Mononuclear cell (primary cell): ENCODE measurements around the gene PSMA5. TPM values are rescaled to one million over a fixed set of nuclear protein-coding genes. Genes with fewer than 3 reads are reported as not detected.
"Not testable (repeated sequence)": the region's sequence is repeated elsewhere in the genome, so short reads cannot be mapped to it uniquely, and the experiment has no call there.

Experiments
- H3K27me3 ChIP-seq: 2 replicates; pipeline ENCODE4 v1.6.0; 2011; ENCODE audit warnings: low read length, control low read depth; ENCODE audit not compliant: insufficient read depth
- H3K4me1 ChIP-seq: 2 replicates; pipeline ENCODE4 v1.5.1; 2011; ENCODE audit warnings: mild to moderate bottlenecking, low read length, control low read depth; ENCODE audit not compliant: insufficient read depth
- H3K4me3 ChIP-seq: 2 replicates; pipeline ENCODE4 v1.5.1; 2011; ENCODE audit warnings: mild to moderate bottlenecking, low read length, moderate library complexity
- H3K9me3 ChIP-seq: 2 replicates; pipeline ENCODE4 v1.5.1; 2011; ENCODE audit warnings: low read depth, mild to moderate bottlenecking, control low read depth, low read length
- total RNA-seq: library from RNA; depleted of rRNA; stranded (reverse); fragments of >200 nt; gene quantifications from one replicate; pipeline ENCODE4 v1.2.3, GENCODE V29; 2012

The PSMA5 gene
- total RNA-seq, 1 donor = 30.7 TPM

DNA sequence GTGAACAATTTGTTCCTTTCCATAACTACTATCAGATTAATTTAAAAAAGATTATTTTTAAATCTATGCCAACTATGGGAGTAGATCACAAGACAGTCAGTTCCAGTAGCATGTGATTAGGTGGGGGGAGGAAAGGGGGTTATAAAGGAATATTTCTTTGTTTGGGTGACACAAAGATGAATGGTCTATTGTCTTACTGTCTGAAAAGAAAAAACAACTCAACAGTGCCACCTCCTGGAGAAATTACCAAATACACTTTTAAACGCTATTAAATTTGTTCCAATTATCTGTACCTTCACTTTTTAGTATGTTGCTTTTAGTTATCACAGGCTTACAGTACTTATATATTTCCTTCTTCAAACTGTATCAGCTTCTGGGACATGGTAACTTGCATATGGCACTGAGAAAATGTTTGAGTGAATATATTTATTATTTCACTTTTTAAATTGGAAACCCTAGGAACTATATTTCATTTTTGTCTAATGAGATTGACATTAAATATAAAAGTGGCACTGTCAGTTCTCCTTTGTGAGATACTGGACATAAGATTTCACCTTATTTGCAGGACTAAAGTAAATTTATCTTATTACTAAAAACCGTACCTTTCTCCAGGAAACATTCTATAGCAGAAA, 26.8 kb downstream of the PSMA5 start:
- Histone ChIP-seq H3K9me3 (no peaks in the 10 kb centered on the region), H3K27me3 (peaks cover 28% of the 10 kb centered on the region), H3K4me3 (no peak overlapping the region), H3K4me1 (peaks cover 36% of the 10 kb centered on the region)

DNA sequence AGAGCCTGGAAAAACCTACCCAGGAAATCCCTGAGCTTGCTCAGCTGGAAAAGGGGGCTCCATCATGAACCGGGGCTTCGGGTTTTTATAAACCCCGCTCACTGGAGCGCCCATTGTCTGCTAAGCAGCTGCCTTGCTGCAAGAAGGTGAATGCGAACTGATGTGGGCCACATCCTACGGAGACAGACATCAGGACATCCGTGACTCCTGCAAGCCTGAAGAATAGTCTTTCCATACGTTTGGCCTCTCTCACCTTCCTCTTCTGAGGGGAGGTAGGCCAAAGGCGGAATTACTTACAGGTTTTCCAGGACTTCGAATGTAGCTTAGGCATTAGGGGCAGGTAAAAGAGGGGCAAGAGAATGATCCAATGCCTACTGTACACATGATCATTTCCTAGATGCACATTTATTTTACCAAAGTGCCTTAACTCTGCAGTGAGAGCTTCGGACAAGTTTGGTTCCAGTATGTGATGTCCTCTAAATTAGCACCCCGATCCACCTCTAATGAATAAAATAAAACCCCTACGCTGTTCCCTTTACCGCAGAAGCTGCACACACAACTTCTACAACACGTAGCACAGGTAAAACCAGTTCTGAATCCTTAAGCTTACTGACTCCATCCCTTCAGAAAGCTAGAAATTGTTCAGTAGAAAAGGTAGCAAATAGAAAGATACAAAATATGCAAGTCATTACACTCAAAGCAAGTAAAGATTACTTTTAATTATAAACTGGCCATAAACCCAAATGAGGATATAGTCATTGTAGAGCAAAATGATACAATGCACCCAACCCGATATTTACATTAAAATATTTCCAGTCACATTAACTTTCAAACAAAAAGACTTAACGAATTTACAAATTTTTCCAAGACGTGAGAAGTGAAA, 27.7 kb downstream of the PSMA5 start:
- peaks cover 42% of the 10 kb centered on the region for H3K4me1 ChIP-seq
- peak overlapping the region; percentile 42 for H3K4me3 ChIP-seq
- no peaks in the 10 kb centered on the region for H3K9me3 ChIP-seq
- H3K27me3 ChIP-seq = peaks cover 30% of the 10 kb centered on the region

DNA sequence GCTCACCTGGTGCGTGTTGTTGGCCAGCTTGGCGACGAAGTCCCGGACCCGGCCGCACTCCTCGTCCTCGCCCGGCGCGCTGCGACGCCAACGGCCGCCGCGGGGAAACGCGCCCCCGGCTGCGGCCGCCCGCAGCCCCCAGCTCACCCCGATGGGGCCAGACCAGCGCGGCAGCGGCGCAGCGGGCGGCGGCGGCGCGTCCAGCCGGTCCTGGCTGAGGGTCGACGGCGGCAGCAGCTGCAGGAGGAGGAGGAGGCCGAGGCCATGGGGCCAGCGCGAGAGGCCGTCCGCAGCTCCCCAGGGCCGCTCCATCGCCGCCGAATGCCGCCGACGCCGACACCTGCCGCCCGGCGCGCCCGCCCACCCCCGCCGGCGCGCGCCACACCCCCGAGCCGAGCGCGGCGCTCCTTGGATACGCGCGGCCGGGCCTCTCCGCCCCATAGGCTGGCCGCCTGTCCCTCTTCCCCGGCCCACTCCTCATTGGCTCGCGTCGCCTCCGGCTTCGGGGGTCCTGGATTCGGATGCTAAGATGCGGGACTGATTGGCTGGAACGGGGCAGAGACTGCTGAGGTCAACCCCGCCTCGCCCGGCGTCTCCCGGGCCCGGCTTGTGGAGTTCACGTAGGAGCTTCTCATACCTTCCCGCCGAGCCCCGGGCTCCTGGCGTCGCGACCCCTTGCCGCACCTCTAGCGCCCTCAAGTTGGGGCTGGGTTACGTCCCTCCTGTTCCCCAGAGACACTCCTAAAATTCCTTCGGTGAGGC, 28.5 kb downstream of the PSMA5 start, which contains the start of gene SORT1:
TSS of gene SORT1 (minus strand) at position 338 of the 762 bp plus-strand sequence. CDS start at position 312, 26 bp downstream.
- Histone ChIP-seq H3K4me3 (peak within 1 kb of the TSS; percentile 42), H3K4me1 (peaks cover 48% of the 10 kb centered on the region), H3K27me3 (peaks cover 30% of the 10 kb centered on the region), H3K9me3 (no peaks in the 10 kb centered on the region)

DNA sequence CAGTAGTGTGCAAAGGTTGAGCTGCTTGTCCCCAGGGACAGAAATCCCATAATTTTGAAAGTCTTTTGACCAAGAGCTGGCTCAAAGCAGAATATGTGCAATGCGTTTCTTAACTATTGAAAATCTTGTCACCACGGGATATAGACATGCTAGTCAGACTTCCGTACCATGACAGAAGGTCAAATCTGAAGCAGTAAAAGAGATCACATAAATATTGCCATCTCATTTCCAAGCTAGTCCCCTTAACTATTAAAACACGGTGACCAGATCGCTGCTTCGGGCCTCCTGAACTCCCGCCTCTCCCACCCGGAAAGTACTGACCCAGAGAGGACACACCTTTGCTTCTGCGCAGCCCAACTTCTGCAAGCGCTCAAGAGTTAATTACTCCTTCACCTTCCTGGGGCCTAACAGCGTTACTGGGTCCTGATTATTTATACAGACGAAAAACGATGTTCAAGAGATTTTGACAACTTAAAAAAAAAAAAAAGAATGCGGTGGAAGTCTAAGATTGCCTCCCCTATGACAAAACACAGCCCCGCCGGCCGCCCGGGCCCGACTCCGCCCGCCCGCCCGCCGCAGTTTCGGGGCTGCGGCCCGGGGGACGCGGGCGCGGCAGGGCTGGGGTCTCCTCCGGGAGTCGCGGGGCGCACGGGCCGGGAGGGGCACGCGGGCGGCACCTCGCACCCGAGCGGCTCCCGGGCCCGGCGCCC, 29.2 kb downstream of the PSMA5 start:
- H3K9me3 ChIP-seq = no peaks in the 10 kb centered on the region
- H3K27me3 ChIP-seq = peaks cover 30% of the 10 kb centered on the region
- H3K4me3 ChIP-seq = peak overlapping the region; percentile 42
- H3K4me1 ChIP-seq = peaks cover 55% of the 10 kb centered on the region

DNA sequence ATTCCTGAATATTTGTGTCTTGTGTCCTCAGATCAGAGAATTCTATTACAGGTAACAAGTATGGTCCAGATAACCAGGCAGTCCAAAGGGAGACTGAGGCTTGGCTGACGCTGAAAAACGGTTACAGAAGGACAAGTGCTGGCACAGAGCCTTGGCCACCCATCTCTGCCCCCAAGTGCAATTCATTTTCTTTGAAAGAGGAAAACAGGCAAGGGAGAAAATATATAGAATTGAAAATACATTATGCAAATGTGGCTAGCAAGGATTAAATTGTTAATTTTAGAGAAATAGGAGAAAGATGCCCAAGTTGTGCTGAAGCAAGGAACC, 29.8 kb downstream of the PSMA5 start:
- peak overlapping the region; percentile 42 for H3K4me3 ChIP-seq
- H3K9me3 ChIP-seq = no peaks in the 10 kb centered on the region
- H3K4me1 ChIP-seq = peaks cover 59% of the 10 kb centered on the region
- H3K27me3 ChIP-seq = peaks cover 30% of the 10 kb centered on the region

DNA sequence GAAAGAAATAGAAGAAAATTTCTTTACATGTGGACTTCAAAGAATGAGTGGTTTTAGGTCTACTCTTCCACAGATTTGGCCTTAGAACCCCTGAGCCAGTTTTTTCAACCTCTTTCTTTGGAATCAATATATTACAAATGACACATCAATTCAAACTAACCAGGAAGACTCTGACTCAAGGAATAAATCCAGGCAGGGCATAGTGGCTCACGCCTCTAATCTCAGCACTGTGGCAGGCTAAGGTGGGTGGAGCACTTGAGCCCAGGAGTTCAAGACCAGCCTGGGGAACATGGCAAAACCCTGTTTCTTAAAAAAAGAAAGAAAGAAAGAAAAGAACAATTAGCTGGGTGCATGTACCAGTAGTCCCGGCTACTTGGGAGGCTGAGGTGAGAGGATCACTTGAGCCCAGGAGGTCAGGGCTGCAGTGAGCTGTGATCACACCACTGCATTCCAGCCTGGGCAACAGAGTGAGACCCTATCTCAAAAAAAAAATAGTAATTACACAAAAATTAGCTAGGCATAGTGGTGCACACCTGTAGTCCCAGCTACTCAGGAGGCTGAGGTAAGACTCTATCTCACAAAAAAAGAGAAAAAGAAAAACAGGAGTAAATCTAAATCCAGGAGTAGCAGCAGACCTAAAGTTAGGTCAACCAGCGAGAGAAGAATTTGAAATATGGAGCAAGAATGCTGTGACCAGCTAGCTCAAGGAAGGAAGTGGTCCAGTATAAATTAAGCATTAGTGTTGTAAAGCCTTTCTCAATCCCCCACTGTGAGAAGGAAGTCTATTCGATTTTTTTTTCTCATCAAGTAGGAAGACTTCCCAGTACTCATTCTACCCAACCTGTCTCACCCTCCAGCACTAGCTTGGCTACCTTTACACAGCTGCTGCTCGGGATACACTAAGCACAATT, 30.4 kb downstream of the PSMA5 start:
- Histone ChIP-seq H3K27me3 (peaks cover 30% of the 10 kb centered on the region), H3K9me3 (no peaks in the 10 kb centered on the region), H3K4me3 (peak overlapping the region; percentile 42), H3K4me1 (peaks cover 66% of the 10 kb centered on the region)

DNA sequence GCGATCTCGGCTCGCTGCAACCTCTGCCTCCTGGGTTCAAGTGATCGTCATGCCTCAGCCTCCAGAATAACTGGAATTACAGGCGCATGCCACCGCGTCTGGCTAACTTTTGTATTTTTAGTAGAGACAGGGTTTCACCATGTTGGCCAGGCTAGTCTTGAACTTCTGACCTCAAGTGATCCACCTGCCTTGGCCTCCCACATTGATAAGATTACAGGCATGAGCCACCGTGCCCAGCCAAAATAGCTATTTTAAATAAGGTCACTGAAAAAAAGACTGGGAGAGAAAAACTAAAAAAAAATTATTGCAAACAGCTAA, 31.0 kb downstream of the PSMA5 start:
- Histone ChIP-seq H3K27me3 (peaks cover 30% of the 10 kb centered on the region), H3K4me1 (peaks cover 71% of the 10 kb centered on the region)
- not testable (repeated sequence) for H3K9me3 ChIP-seq, H3K4me3 ChIP-seq

DNA sequence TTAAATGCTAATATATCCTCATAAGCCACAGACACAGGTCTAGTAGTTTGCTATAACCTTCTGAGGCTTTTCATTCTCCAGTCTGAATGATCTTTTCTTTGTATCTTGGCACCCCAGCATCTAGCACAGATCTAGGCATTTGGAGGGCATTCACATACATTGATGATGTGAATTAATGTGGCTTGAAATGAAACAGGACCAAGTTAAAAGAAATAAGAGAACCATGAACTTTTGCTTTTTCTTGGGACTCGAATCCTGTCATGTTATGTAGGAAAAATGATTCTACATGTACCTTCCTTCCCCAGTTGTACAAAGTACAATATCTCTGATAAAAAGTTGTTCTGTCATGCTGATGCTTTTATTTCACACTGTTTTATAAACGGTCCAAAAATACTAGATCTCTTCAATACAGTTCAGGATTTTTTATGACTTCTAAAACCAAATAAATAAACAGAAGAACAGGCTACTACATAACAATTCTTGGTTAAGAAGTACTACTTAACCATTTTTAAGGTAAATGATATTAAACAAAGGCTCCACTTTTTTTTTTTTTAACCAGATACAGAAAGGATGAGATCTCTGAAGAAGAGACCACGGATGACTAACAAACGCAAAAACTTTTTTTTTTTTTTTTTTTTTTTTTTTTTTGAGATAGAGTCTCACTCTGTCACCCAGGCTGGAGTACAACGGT, 31.5 kb downstream of the PSMA5 start:
- H3K27me3 ChIP-seq = peaks cover 30% of the 10 kb centered on the region
- peaks cover 76% of the 10 kb centered on the region for H3K4me1 ChIP-seq

DNA sequence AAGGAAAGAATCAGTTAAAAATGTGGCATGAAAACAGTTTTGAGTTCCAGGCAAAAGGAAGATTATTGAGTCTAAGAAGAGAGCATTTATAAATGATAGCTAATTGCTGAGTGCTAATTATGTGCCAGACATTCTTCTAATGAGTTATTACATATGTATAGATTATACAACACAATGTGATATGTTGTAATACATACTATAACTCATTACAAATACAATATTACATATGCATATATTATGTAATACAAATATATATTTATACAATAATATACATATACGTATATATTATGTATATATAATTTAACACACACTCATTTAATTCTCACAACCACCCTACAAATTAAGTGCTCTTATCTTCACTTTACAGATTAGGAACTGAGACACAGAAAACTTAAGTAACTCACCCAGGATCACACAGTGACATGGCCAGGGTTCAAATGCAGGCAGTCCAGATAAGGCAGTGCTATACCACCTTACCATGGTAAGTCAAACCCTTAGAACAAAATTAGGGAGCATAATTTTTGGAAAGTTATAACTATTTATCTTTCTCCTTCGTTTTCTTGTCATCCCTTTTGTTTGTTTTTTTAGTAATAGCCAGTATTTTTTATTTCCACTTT, 32.5 kb downstream of the PSMA5 start:
- H3K9me3 ChIP-seq = no peaks in the 10 kb centered on the region
- H3K4me1 ChIP-seq = peaks cover 86% of the 10 kb centered on the region
- peaks cover 30% of the 10 kb centered on the region for H3K27me3 ChIP-seq
- no peak overlapping the region for H3K4me3 ChIP-seq

More for the DNA sequence above, 31.5 kb downstream of the PSMA5 start:
- Histone ChIP-seq H3K4me3 (no peak overlapping the region), H3K9me3 (no peaks in the 10 kb centered on the region)

DNA sequence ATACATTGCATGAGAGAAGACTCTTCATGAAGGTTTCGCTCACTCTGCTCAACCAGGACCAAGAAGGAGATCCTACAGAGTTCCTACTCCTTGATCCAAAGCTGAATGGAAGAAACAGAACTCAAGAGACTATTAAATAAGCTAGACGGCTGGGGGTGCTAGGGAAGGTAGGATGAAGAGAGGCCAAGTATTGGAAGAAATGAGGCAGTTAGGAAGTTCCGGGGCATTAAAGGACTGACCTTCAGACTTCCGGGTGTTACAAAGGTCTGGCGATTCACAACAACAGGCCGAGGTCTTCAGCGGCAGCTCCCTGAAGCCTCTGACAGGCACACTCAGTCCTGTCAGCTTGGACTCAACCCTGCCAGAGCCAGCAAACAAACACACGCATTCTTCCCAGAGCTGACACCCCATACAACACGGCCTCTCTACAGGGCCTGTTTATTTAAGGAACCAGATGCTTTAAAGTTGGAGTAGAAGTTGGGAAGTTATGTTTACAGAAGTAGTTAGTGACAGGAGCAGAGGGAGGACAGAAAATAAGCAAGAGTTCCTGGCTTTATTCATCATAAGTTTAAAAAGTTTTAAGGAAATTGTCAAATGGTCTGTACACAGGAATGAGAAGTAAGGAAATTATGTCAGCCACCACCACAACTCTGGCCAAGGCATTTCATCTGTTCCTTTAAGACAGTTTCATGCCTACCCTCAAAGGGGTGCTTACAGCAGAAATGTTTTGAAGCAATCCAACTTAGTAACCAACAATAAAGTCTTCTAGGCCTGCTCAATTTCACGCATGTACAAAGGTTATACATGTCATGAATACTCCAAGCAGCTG, 33.2 kb downstream of the PSMA5 start:
- Histone ChIP-seq H3K4me1 (peaks cover 84% of the 10 kb centered on the region), H3K4me3 (no peak overlapping the region), H3K27me3 (peaks cover 27% of the 10 kb centered on the region), H3K9me3 (no peaks in the 10 kb centered on the region)

DNA sequence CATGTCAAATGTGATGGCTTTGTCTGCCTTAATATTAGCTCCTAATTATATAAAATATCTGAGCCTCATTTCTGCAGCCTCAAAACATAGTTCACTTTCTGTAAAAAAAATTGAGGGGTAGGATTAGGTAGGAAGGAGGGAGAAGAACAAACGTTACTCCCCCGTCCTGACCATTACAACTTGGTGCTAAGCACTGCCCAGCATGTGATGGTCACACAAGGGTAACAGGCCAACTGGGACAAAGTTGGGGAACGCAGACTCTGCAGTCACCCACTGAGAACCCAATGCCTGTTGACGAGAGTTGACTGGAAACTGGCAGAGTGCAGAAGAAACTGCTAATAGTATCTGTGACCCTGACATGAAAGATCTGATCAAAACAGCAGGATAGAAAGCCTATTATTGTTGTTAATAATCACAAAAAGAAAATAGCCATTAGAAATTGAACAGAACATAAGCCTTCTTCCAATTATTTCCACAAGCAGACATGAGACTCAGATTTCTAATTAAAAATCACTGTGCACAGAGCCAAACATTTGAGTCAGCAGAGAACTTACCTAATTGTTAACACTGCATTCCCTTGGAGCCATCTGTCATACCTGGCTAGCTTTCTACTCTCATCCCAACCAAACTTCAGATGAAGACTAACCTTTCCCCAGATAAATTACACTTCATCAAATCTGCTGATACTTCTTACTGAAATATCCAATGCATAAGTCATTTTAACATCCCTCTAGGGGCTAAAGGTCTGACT, 34.0 kb downstream of the PSMA5 start:
- Histone ChIP-seq H3K9me3 (no peaks in the 10 kb centered on the region), H3K4me3 (no peak overlapping the region), H3K4me1 (peaks cover 86% of the 10 kb centered on the region), H3K27me3 (peaks cover 28% of the 10 kb centered on the region)

DNA sequence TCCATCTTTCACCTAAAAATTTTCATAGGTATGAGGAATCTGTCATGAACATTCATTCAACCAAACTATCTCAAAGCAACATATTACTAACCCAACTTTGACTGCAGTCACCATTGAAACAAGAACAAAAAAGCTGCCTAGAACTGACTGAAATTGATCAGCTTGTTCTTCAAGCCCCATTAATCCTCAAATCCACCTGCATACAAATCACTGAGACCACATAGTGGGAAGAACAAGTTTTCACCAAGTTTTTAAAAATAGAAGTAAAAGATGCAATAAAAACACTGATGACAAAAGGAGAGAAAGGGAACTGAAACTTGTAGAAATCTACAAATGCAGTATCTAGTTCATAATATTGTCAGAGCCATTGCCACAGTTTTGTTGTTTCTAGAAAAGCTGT, 34.6 kb downstream of the PSMA5 start:
- Histone ChIP-seq H3K4me3 (no peak overlapping the region), H3K27me3 (peaks cover 23% of the 10 kb centered on the region), H3K4me1 (peaks cover 80% of the 10 kb centered on the region), H3K9me3 (no peaks in the 10 kb centered on the region)
